CD4-positive, alpha-beta T cell treated with Interleukin-10 for 1 hour (primary cell): ENCODE results near the gene BRD4.

Experiments
- DNase-seq: peaks from one replicate; pipeline ENCODE4 v3.0.0-alpha.2; 2020

Gene BRD4

GRCh38 chr19:15264061-15264932, 68.0 kb downstream of the BRD4 start:
- peak; percentile 71 for DNase-seq

- no peak for DNase-seq
Observed at GRCh38 chr19:15263361-15263985, 68.9 kb downstream of the BRD4 start.

- DNase-seq: no peak
Observed at GRCh38 chr19:15262011-15262410, 70.3 kb downstream of the BRD4 start.

DNA sequence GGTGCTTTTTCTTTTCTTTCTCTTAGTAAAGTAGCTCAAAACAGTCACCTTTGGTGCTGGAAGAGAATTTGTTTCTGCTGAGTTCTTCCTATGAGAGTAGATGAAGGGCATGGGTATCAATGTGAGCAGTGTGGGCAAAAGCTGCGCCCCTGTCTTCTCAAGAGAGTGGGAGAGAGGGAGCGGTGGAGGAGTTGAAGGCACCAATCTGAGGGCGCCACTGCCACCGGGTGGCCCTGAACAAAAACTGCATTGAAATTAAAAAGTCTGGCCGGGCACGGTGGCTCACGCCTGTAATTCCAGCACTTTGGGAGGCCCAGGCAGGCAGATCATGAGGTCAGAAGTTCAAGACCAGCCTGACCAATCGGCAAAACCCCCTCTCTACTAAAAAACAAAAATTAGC, 71.4 kb downstream of the BRD4 start:
- no peak for DNase-seq

DNA sequence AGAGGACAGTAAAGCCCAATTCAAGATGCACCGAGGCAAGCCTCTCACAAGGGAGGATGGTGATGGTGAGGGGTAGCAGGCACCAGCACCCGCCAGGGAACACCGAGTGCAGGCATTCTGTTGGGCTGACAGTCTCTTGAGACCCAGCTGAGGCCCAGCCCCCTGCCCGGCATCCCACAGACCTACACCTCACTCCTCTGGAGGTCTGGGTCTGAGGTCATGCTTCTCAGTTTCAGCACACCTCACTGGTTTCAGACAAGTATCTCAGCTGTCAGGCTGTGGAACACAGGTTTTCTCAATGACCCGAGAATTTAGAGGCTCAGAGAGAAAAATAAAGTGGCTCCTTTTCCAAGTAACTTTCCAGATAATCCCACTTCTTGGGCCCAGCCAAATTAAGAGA, 72.4 kb downstream of the BRD4 start:
- no peak for DNase-seq

GRCh38 chr19:15257782-15258181, 74.6 kb downstream of the BRD4 start:
- DNase-seq: no peak

GRCh38 chr19:15256708-15257331, 75.5 kb downstream of the BRD4 start:
- DNase-seq: no peak

DNA sequence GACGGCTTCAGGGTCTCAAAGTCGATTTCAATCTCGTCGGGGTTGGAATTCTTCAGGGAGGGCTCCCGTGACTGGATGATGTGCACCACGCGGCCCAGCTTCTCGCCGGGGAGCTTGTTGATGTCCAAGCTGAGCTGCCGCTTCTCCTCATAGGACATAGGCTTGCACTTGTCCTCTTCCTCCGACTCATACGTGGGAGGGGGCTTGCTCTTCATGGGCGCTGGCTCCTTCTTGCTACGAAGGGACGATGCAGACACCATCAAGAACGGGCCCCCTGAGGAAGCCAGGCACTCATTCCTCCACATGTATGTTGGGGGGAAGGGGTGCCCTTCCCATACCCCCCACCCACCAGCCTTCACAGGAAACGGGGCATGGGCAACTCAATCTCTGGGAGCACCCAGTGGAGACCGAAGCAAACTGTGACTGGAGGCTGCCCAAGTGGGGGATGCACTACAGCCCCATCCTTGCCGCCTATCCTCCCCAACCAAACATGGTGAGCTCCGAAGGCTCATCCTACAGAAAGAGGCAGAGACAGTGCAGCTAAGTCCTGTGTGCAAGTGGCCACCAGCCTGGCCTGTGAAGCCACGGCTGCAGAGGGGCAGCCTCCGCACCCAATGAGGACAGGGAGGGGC, 76.9 kb downstream of the BRD4 start:
- no peak for DNase-seq

DNA sequence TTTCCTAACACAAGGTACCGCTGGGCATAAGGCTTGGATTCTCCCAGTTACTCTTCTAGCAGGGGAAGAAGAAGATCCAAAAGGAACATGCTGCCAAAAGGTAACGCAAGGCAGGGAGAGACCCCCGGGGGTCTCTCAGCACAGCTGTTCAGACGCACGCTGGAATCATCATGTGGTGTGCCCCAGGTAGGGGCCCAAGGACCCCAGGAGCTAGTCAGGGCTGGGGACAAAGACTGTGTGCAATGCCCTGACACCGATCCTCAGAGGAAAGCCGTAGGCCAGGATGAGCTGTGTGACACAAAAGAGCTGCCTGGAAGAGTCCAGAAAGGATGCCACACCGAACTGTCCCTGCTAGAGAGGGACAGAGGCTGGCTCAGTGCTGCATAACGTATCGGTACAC, 77.8 kb downstream of the BRD4 start:
- no peak for DNase-seq

- no peak for DNase-seq
Observed at GRCh38 chr19:15253513-15253912, 78.8 kb downstream of the BRD4 start.

GRCh38 chr19:15253061-15253460, 79.3 kb downstream of the BRD4 start:
- DNase-seq: no peak

DNA sequence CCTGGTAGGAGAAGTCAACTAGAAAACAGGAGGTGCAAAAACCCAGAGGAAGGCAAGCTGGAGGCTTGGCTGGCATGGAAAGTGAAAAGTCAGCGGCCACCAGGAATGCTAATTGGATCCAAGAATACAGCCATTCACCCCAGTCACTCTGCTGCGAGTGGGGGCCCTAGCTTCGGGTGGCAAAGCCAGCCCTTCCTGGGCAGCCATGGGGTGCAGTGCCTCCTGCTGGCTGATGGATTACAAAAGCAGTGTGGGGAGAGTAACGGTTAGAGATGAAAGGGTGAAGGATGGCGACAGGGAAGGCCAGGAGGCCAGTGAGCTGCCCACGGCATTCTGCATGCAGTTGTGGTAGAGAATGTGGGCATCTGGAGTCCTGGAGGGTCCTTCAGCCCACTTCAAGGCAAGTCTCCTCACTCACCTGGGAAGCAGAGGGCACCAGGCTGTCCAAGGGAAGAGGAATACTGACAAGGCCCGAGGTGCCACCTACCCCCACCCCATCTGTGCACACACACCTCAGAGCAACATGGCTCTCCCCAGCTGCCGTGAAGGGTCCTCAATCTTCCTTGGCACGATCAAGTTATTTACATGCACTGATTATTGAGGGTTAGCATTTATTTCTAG, 79.8 kb downstream of the BRD4 start:
- no peak for DNase-seq

DNA sequence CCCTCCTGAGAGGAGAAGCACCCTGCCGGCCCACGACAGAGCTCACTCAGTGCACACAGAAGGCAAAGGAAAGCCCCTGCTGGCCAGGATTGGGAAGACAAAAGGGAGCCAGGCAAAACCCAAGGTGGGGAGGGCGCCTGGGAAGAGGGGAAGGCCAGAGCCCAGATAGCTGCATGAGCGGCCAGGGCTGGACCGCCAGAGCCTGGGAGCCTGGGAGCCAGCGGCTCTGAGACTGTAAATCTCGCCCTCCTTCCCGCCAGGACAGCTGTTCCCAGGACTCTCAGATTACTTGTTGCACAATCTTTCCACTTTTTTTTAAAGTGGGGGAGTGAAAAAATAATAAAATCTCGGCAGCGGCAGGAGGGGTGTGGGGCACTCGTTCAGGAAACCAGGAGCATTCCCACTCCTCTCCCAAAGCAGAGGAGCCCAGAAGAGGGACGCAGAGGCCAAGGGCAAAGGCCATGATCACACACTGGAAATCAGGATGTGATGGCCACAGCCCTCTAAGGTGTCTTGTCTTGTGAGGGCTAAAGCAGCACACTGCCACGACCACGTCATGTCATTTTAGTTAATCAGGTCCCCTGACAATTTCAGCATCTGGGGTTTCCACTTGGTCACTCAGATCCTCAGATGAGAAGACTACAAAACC, 80.5 kb downstream of the BRD4 start:
- DNase-seq: no peak

DNA sequence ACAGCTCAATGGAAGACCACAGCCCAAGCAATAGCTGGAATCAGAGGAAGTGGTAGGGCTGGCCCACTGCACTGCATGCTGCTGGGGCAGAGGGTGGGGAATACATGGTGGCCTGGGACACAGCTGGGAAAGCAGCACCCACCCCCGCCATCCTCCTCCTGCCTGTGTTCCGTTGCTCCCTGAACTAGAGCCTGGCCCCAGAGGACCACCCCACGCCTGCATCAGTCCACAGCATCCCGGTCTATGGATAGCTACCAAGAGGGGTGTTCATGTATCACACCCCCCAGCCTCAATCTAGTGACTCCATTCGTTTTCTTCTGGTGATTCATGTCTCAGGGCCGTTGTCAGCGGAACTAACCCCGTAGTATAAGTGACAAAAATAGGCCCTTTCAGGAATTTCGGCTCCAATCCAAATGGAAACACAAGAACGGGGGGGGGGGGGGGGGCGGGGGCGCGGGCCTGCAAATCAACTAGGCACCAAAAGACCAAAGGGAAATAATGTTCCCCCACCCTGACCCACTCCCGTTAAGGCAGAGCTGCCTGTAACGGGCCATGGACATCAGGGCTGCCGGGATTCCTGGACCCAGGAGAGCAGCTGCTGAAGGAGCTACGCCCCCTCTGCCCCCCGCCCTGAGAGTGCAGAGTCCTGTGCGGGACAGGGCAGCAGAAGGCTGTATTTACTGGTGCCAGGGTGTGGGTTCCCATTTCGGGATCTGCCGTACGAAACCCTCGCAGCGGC, 81.2 kb downstream of the BRD4 start:
- no peak for DNase-seq

- no peak for DNase-seq
Observed at GRCh38 chr19:15250640-15250993, 81.7 kb downstream of the BRD4 start.

- DNase-seq: no peak
Observed at GRCh38 chr19:15249972-15250639, 82.2 kb downstream of the BRD4 start.

DNA sequence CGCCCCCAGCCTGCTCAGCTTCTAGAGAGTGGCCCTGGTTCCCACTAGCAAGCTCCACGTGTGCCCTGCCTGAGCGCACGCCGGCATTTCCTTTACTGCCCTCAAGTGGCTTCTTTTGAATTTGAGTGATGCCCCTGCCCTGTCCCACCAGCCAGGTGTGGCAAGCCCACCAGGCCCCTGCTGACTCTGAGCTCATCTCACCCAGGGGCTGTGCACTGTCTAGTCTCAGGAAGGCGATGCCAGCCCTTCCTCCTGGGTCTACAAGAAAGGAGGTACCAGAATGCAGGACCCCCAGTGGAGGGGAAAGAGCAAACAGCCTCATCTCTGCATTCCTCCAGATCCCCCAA, 82.8 kb downstream of the BRD4 start:
- DNase-seq: no peak

- no peak for DNase-seq
Observed at GRCh38 chr19:15248648-15249527, 83.5 kb downstream of the BRD4 start.

DNA sequence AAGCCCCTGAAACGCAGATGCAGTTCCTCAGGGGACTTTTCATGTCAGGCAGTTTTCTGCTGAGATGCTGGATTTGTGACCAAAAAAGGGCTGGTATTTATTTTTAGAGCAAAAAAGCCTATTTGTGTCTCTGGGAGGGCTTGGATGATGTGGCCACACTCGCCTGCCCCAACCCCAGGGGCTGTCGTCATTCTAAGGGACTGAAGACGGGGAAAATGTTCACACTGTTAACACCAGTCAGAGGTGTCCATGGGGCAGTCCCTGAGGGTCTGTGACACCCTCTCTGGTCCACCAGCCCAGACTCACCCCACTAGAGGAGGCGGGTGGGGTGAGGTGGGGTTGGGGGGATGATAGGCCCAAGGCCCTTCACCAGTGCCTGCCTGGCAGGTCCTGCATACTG, 84.2 kb downstream of the BRD4 start:
- no peak for DNase-seq
